Liver (tissue), 9 donors: ENCODE measurements around the gene GRID1. TPM values are rescaled to one million over a fixed set of nuclear protein-coding genes. Genes with fewer than 3 reads are reported as not detected.

Source experiments
- DNase-seq: peaks from one replicate; pipeline ENCODE4 v3.0.0-alpha.2; 2017; ENCODE audit warnings: low spot score
- H3K27ac ChIP-seq, 2 donors: one replicate each; pipeline ENCODE4 v1.7.0; 2013; ENCODE audit warnings: inconsistent platforms in 2 of 2, low read length in 2 of 2, control low read depth in 1 of 2, low read depth in 1 of 2, mild to moderate bottlenecking in 1 of 2
- H3K27me3 ChIP-seq, 4 donors: one replicate each; pipeline versions ENCODE4 v1.6.1 to v1.7.0; 2013; ENCODE audit warnings: low read length in 3 of 4, inconsistent platforms in 1 of 4, mild to moderate bottlenecking in 1 of 4, moderate library complexity in 1 of 4; ENCODE audit not compliant: control insufficient read depth in 4 of 4, insufficient read depth in 4 of 4
- H3K36me3 ChIP-seq, 4 donors: one replicate each; pipeline versions ENCODE4 v1.6.1 to v1.7.0; 2013; ENCODE audit warnings: low read length in 3 of 4, mild to moderate bottlenecking in 3 of 4, low read depth in 1 of 4, moderate library complexity in 1 of 4; ENCODE audit not compliant: control insufficient read depth in 4 of 4, insufficient read depth in 3 of 4
- H3K4me1 ChIP-seq, 4 donors: one replicate each; pipeline versions ENCODE4 v1.6.1 to v1.7.0; 2013; ENCODE audit warnings: low read length in 3 of 4, mild to moderate bottlenecking in 3 of 4, moderate library complexity in 1 of 4; ENCODE audit not compliant: control insufficient read depth in 4 of 4, insufficient read depth in 4 of 4
- H3K4me3 ChIP-seq, 3 donors: one replicate each; pipeline versions ENCODE4 v1.6.1 to v1.7.0; 2013; ENCODE audit warnings: low read length in 3 of 3, control low read depth in 1 of 3, low read depth in 1 of 3, mild to moderate bottlenecking in 1 of 3
- H3K9ac ChIP-seq, 2 donors: one replicate each; pipeline ENCODE4 v1.7.0; 2013; ENCODE audit warnings: low read length in 2 of 2, mild to moderate bottlenecking in 2 of 2, moderate library complexity in 2 of 2, control low read depth in 1 of 2, low read depth in 1 of 2
- H3K9me3 ChIP-seq, 4 donors: one replicate each; pipeline versions ENCODE4 v1.6.1 to v1.7.0; 2013; ENCODE audit warnings: low read length in 3 of 4; ENCODE audit not compliant: control insufficient read depth in 4 of 4
- ATF3 ChIP-seq: IDR thresholded peaks from 2 replicates; pipeline ENCODE4 v1.6.1; 2016; ENCODE audit warnings: antibody characterized with exemption
- CTCF ChIP-seq: fragments of 150-350 bp; IDR thresholded peaks from 2 replicates; pipeline ENCODE4 v1.5.1; 2017; ENCODE audit warnings: improper control_type of control experiment, low read depth, low read length; ENCODE audit not compliant: missing input control
- EGR1 ChIP-seq, 2 donors: IDR thresholded peaks; 2 replicates each; pipeline ENCODE4 v1.6.1; 2016 to 2018; ENCODE audit warnings: antibody characterized with exemption in 2 of 2, low read depth in 2 of 2
- FOXA1 ChIP-seq: IDR thresholded peaks from 2 replicates; pipeline ENCODE4 v1.6.1; 2016; ENCODE audit warnings: antibody characterized with exemption
- FOXA2 ChIP-seq: IDR thresholded peaks from 2 replicates; pipeline ENCODE4 v1.6.1; 2016; ENCODE audit warnings: antibody characterized with exemption
- GABPA ChIP-seq, 2 donors: IDR thresholded peaks in 1 of 2; conservative IDR thresholded peaks in 1 of 2; 2 replicates each; pipeline ENCODE4 v1.6.1; 2016; ENCODE audit warnings: antibody characterized with exemption in 2 of 2, mild to moderate bottlenecking in 1 of 2, moderate library complexity in 1 of 2
- HNF4A ChIP-seq, 2 donors: conservative IDR thresholded peaks; 2 replicates each; pipeline ENCODE4 v1.6.1; 2016; ENCODE audit warnings: antibody characterized with exemption in 2 of 2, mild to moderate bottlenecking in 2 of 2
- HNF4G ChIP-seq: IDR thresholded peaks from 2 replicates; pipeline ENCODE4 v1.6.1; 2016; ENCODE audit warnings: antibody characterized with exemption
- JUND ChIP-seq, 2 donors: IDR thresholded peaks; 2 replicates each; pipeline ENCODE4 v1.6.1; 2016; ENCODE audit warnings: antibody characterized with exemption in 2 of 2
- MAX ChIP-seq: IDR thresholded peaks from 2 replicates; pipeline ENCODE4 v1.6.1; 2016; ENCODE audit warnings: antibody characterized with exemption
- NR2F2 ChIP-seq: IDR thresholded peaks from 2 replicates; pipeline ENCODE4 v1.6.1; 2016; ENCODE audit warnings: antibody characterized with exemption
- RAD21 ChIP-seq, 2 donors: IDR thresholded peaks; 2 replicates each; pipeline ENCODE4 v1.6.1; 2016; ENCODE audit warnings: antibody characterized with exemption in 2 of 2, mild to moderate bottlenecking in 2 of 2
- REST ChIP-seq: IDR thresholded peaks from 2 replicates; pipeline ENCODE4 v1.6.1; 2016; ENCODE audit warnings: antibody characterized with exemption, mild to moderate bottlenecking
- RXRA ChIP-seq, 2 donors: IDR thresholded peaks; 2 replicates each; pipeline ENCODE4 v1.6.1; 2017 to 2018; ENCODE audit warnings: antibody characterized with exemption in 2 of 2, mild to moderate bottlenecking in 1 of 2
- SP1 ChIP-seq: IDR thresholded peaks from 2 replicates; pipeline ENCODE4 v1.6.1; 2018; ENCODE audit warnings: antibody characterized with exemption, mild to moderate bottlenecking
- TAF1 ChIP-seq: conservative IDR thresholded peaks from 2 replicates; pipeline ENCODE4 v1.6.1; 2016; ENCODE audit warnings: antibody characterized with exemption, mild to moderate bottlenecking
- YY1 ChIP-seq: IDR thresholded peaks from 2 replicates; pipeline ENCODE4 v1.6.1; 2016; ENCODE audit warnings: antibody characterized with exemption, mild to moderate bottlenecking
- ZBTB33 ChIP-seq: IDR thresholded peaks from 2 replicates; pipeline ENCODE4 v1.6.1; 2016; ENCODE audit warnings: antibody characterized with exemption
- WGBS: extraction: QIAGEN DNeasy Blood & Tissue Kit; methylation state at CpG from one replicate; pipeline ENCODE4 v1.1.7; 2013; 5-methylcytosine and 5-hydroxymethylcytosine counted together
- polyA plus RNA-seq, 2 donors: library from polyadenylated mRNA; stranded (reverse) in 1 of 2; unstranded in 1 of 2; fragments of 200-250 nt in 1 of 2; fragments of >200 nt in 1 of 2; fragmentation: Nextera tagmentation in 1 of 2; extraction: Ambion mirVana in 1 of 2; gene quantifications; one replicate each; pipeline versions ENCODE4 v1.2.1 to v1.2.3, GENCODE V29; 2013 to 2015
- total RNA-seq, 2 donors: library from RNA; depleted of rRNA; stranded (reverse); fragments of >200 nt; gene quantifications; one replicate each; pipeline ENCODE4 v1.2.3, GENCODE V29; 2014
- donor health status: healthy.
- donor health status: healthy.
- donor health status: healthy.
- donor health status: healthy.
- donor health status: healthy.

Gene GRID1
- total and polyA plus RNA-seq, 4 donors = 0.09 to 0.17 (median 0.14) TPM; not detected in 1

- Histone ChIP-seq H3K27ac (no peak overlapping the region), H3K36me3 (no peaks in the 10 kb centered on the region), H3K4me3 (no peak overlapping the region), H3K4me1 (no peaks in the 10 kb centered on the region), H3K27me3 (no peaks in the 10 kb centered on the region), H3K9ac (no peak overlapping the region), H3K9me3 (no peaks in the 10 kb centered on the region)
- WGBS = 86% methylated on average over 3 of the region's 3 CpGs
- TF ChIP-seq ATF3 = no peak
- TF ChIP-seq HNF4G = no peak
- no peak for TF ChIP-seq FOXA1
- no peak for TF ChIP-seq FOXA2
- no peak for TF ChIP-seq REST
- TF ChIP-seq YY1 = no peak
- TF ChIP-seq JUND (IDR thresholded peaks at IDR 0.05) = no peak
- no peak for TF ChIP-seq CTCF
- TF ChIP-seq ZBTB33 = no peak
- no peak for TF ChIP-seq GABPA (IDR thresholded peaks at IDR 0.05 in 1 of 2, conservative IDR thresholded peaks at IDR 0.05 in 1 of 2)
- no peak for TF ChIP-seq NR2F2
- no peak for TF ChIP-seq MAX
- no peak for TF ChIP-seq EGR1 (IDR thresholded peaks at IDR 0.05; ENCODE audit: low read depth in 2 of 2)
- no peak for TF ChIP-seq RXRA (IDR thresholded peaks at IDR 0.05)
- no peak for TF ChIP-seq HNF4A (conservative IDR thresholded peaks at IDR 0.05)
- TF ChIP-seq TAF1 = no peak
- TF ChIP-seq SP1 = no peak
- no peak for TF ChIP-seq RAD21 (IDR thresholded peaks at IDR 0.05)
- DNase-seq = no peak
These were observed 194.3 kb downstream of the GRID1 start for GRCh38 chr10:86172301-86172700.
